ENCODE results near the gene TMEM131. TPM values are rescaled to one million over a fixed set of nuclear protein-coding genes. Genes with fewer than 3 reads are reported as not detected.

Gene TMEM131
- total RNA-seq, 2 donors from 2014 or later, result 49.5 to 52.0 TPM

GRCh38 chr2:98029718-98030222, 34.0 kb upstream of the TMEM131 start:
- no peak overlapping the region for H3K27ac ChIP-seq
- no peaks in the 10 kb centered on the region for H3K9me3 ChIP-seq
- H3K27me3 ChIP-seq (replicated peaks; ENCODE audit: insufficient read depth), result no peaks in the 10 kb centered on the region
- H3K4me3 ChIP-seq, result no peak overlapping the region
- ATAC-seq (ENCODE audit: insufficient number of reproducible peaks, low FRiP score, low read depth) (no peak), DNase-seq (ENCODE audit: low spot score) (no peak)
- peaks cover 0 to 12% of the 10 kb centered on the region in 2 donors for H3K4me1 ChIP-seq (ENCODE audit: control insufficient read depth in 1 of 2, low read depth in 2 of 2)
- H3K36me3 ChIP-seq, result no peaks in the 10 kb centered on the region
- TF ChIP-seq CTCF (IDR thresholded peaks at IDR 0.05), result no peak

GRCh38 chr2:98028931-98029717, 33.4 kb upstream of the TMEM131 start:
- no peak overlapping the region for H3K27ac ChIP-seq
- DNase-seq (ENCODE audit: low spot score) (no peak), ATAC-seq (ENCODE audit: insufficient number of reproducible peaks, low FRiP score, low read depth) (no peak)
- TF ChIP-seq CTCF (IDR thresholded peaks at IDR 0.05), result no peak
- H3K4me3 ChIP-seq, result no peak overlapping the region
- no peaks in the 10 kb centered on the region for H3K9me3 ChIP-seq
- H3K27me3 ChIP-seq (replicated peaks; ENCODE audit: insufficient read depth), result no peaks in the 10 kb centered on the region
- peaks cover 0 to 12% of the 10 kb centered on the region in 2 donors for H3K4me1 ChIP-seq (ENCODE audit: control insufficient read depth in 1 of 2, low read depth in 2 of 2)
- H3K36me3 ChIP-seq, result no peaks in the 10 kb centered on the region

GRCh38 chr2:98028101-98028561, 32.4 kb upstream of the TMEM131 start:
- no peak for ATAC-seq (ENCODE audit: insufficient number of reproducible peaks, low FRiP score, low read depth)
- no peak for TF ChIP-seq CTCF (IDR thresholded peaks at IDR 0.05)

GRCh38 chr2:98027538-98027937, 31.8 kb upstream of the TMEM131 start:
- H3K36me3 ChIP-seq, result no peaks in the 10 kb centered on the region
- ATAC-seq (ENCODE audit: insufficient number of reproducible peaks, low FRiP score, low read depth) (no peak), DNase-seq (ENCODE audit: low spot score) (no peak)
- no peaks in the 10 kb centered on the region for H3K27me3 ChIP-seq (replicated peaks; ENCODE audit: insufficient read depth)
- no peaks in the 10 kb centered on the region for H3K9me3 ChIP-seq
- TF ChIP-seq CTCF (IDR thresholded peaks at IDR 0.05), result no peak
- peaks cover 0 to 12% of the 10 kb centered on the region in 2 donors for H3K4me1 ChIP-seq (ENCODE audit: control insufficient read depth in 1 of 2, low read depth in 2 of 2)
- H3K27ac ChIP-seq, result no peak overlapping the region
- H3K4me3 ChIP-seq, result no peak overlapping the region

More at GRCh38 chr2:98028101-98028561, 32.4 kb upstream of the TMEM131 start:
- no peak overlapping the region for H3K4me3 ChIP-seq
- no peaks in the 10 kb centered on the region for H3K36me3 ChIP-seq
- peaks cover 0 to 12% of the 10 kb centered on the region in 2 donors for H3K4me1 ChIP-seq (ENCODE audit: control insufficient read depth in 1 of 2, low read depth in 2 of 2)
- no peaks in the 10 kb centered on the region for H3K27me3 ChIP-seq (replicated peaks; ENCODE audit: insufficient read depth)
- H3K27ac ChIP-seq, result no peak overlapping the region
- H3K9me3 ChIP-seq, result no peaks in the 10 kb centered on the region
- no peak for DNase-seq (ENCODE audit: low spot score)

- Histone ChIP-seq H3K36me3 (no peaks in the 10 kb centered on the region), H3K9me3 (no peaks in the 10 kb centered on the region), H3K4me3 (no peak overlapping the region), H3K27me3 (replicated peaks; ENCODE audit: insufficient read depth) (no peaks in the 10 kb centered on the region), H3K27ac (no peak overlapping the region), H3K4me1 (ENCODE audit: control insufficient read depth in 1 of 2, low read depth in 2 of 2) (peaks cover 0 to 12% of the 10 kb centered on the region in 2 donors)
- TF ChIP-seq CTCF (IDR thresholded peaks at IDR 0.05), result no peak
- ATAC-seq (ENCODE audit: insufficient number of reproducible peaks, low FRiP score, low read depth) (no peak), DNase-seq (ENCODE audit: low spot score) (no peak)
These were observed 31.3 kb upstream of the TMEM131 start for GRCh38 chr2:98026927-98027522.

All from thoracic aorta (tissue), 2 donors.